ENCODE results near the gene GKN2.
"Not testable (repeated sequence)": the region's sequence is repeated elsewhere in the genome, so short reads cannot be mapped to it uniquely, and the experiment has no call there.

The GKN2 gene

GRCh38 chr2:68955432-68955831, 2.7 kb upstream of the GKN2 start:
- H3K36me3 ChIP-seq (ENCODE audit: control insufficient read depth in 1 of 2, insufficient read depth in 2 of 2, low read length in 2 of 2); H3K9me3 ChIP-seq (ENCODE audit: control insufficient read depth in 1 of 2, low read length in 2 of 2); H3K27me3 ChIP-seq (ENCODE audit: low read depth, low read length); H3K4me3 ChIP-seq (ENCODE audit: low read depth in 1 of 2, low read length in 2 of 2); H3K27ac ChIP-seq (ENCODE audit: low read length); H3K4me1 ChIP-seq (ENCODE audit: control insufficient read depth in 1 of 2, insufficient read depth in 2 of 2, low read length in 2 of 2): not testable (repeated sequence)

- H3K9me3 ChIP-seq (ENCODE audit: control insufficient read depth in 1 of 2, low read length in 2 of 2): no peaks in the 10 kb centered on the region
- H3K4me1 ChIP-seq (ENCODE audit: control insufficient read depth in 1 of 2, insufficient read depth in 2 of 2, low read length in 2 of 2): no peaks in the 10 kb centered on the region
- H3K36me3 ChIP-seq (ENCODE audit: control insufficient read depth in 1 of 2, insufficient read depth in 2 of 2, low read length in 2 of 2): no peaks in the 10 kb centered on the region
- H3K4me3 ChIP-seq (ENCODE audit: low read depth in 1 of 2, low read length in 2 of 2): no peak overlapping the region
- no peak overlapping the region for H3K27ac ChIP-seq (ENCODE audit: low read length)
- no peaks in the 10 kb centered on the region for H3K27me3 ChIP-seq (ENCODE audit: low read depth, low read length)
These were observed 794 bp downstream of the GKN2 start for GRCh38 chr2:68951899-68952298.

- H3K4me3 ChIP-seq (ENCODE audit: low read depth in 1 of 2, low read length in 2 of 2): no peak overlapping the region
- no peaks in the 10 kb centered on the region for H3K27me3 ChIP-seq (ENCODE audit: low read depth, low read length)
- no peaks in the 10 kb centered on the region for H3K36me3 ChIP-seq (ENCODE audit: control insufficient read depth in 1 of 2, insufficient read depth in 2 of 2, low read length in 2 of 2)
- H3K4me1 ChIP-seq (ENCODE audit: control insufficient read depth in 1 of 2, insufficient read depth in 2 of 2, low read length in 2 of 2): peaks cover 0 to 1% of the 10 kb centered on the region in 2 donors
- no peak overlapping the region for H3K27ac ChIP-seq (ENCODE audit: low read length)
- H3K9me3 ChIP-seq (ENCODE audit: control insufficient read depth in 1 of 2, low read length in 2 of 2): no peaks in the 10 kb centered on the region
These were observed 4.0 kb downstream of the GKN2 start for GRCh38 chr2:68948710-68949109.

- no peak overlapping the region for H3K27ac ChIP-seq (ENCODE audit: low read length)
- H3K9me3 ChIP-seq (ENCODE audit: control insufficient read depth in 1 of 2, low read length in 2 of 2): no peaks in the 10 kb centered on the region
- H3K27me3 ChIP-seq (ENCODE audit: low read depth, low read length): no peaks in the 10 kb centered on the region
- H3K4me3 ChIP-seq (ENCODE audit: low read depth in 1 of 2, low read length in 2 of 2): no peak overlapping the region
- H3K4me1 ChIP-seq (ENCODE audit: control insufficient read depth in 1 of 2, insufficient read depth in 2 of 2, low read length in 2 of 2): peaks cover 0 to 3% of the 10 kb centered on the region in 2 donors
- no peaks in the 10 kb centered on the region for H3K36me3 ChIP-seq (ENCODE audit: control insufficient read depth in 1 of 2, insufficient read depth in 2 of 2, low read length in 2 of 2)
These were observed 6.6 kb downstream of the GKN2 start for GRCh38 chr2:68946117-68946516.

- H3K36me3 ChIP-seq (ENCODE audit: control insufficient read depth in 1 of 2, insufficient read depth in 2 of 2, low read length in 2 of 2): no peaks in the 10 kb centered on the region
- H3K9me3 ChIP-seq (ENCODE audit: control insufficient read depth in 1 of 2, low read length in 2 of 2): no peaks in the 10 kb centered on the region
- H3K4me3 ChIP-seq (ENCODE audit: low read depth in 1 of 2, low read length in 2 of 2): no peak overlapping the region
- no peaks in the 10 kb centered on the region for H3K27me3 ChIP-seq (ENCODE audit: low read depth, low read length)
- no peak overlapping the region for H3K27ac ChIP-seq (ENCODE audit: low read length)
- H3K4me1 ChIP-seq (ENCODE audit: control insufficient read depth in 1 of 2, insufficient read depth in 2 of 2, low read length in 2 of 2): peaks cover 0 to 3% of the 10 kb centered on the region in 2 donors
These were observed 8.8 kb downstream of the GKN2 start for GRCh38 chr2:68943581-68944568.

GRCh38 chr2:68942827-68943226, 9.9 kb downstream of the GKN2 start:
- H3K27me3 ChIP-seq (ENCODE audit: low read depth, low read length): no peaks in the 10 kb centered on the region
- no peaks in the 10 kb centered on the region for H3K9me3 ChIP-seq (ENCODE audit: control insufficient read depth in 1 of 2, low read length in 2 of 2)
- no peaks in the 10 kb centered on the region for H3K36me3 ChIP-seq (ENCODE audit: control insufficient read depth in 1 of 2, insufficient read depth in 2 of 2, low read length in 2 of 2)
- no peak overlapping the region for H3K27ac ChIP-seq (ENCODE audit: low read length)
- peaks cover 0 to 3% of the 10 kb centered on the region in 2 donors for H3K4me1 ChIP-seq (ENCODE audit: control insufficient read depth in 1 of 2, insufficient read depth in 2 of 2, low read length in 2 of 2)
- no peak overlapping the region for H3K4me3 ChIP-seq (ENCODE audit: low read depth in 1 of 2, low read length in 2 of 2)

- no peak overlapping the region for H3K27ac ChIP-seq (ENCODE audit: low read length)
- no peaks in the 10 kb centered on the region for H3K27me3 ChIP-seq (ENCODE audit: low read depth, low read length)
- H3K4me1 ChIP-seq (ENCODE audit: control insufficient read depth in 1 of 2, insufficient read depth in 2 of 2, low read length in 2 of 2): peaks cover 7 to 9% of the 10 kb centered on the region in 2 donors
- H3K4me3 ChIP-seq (ENCODE audit: low read depth in 1 of 2, low read length in 2 of 2): no peak overlapping the region
- H3K36me3 ChIP-seq (ENCODE audit: control insufficient read depth in 1 of 2, insufficient read depth in 2 of 2, low read length in 2 of 2): no peaks in the 10 kb centered on the region
- H3K9me3 ChIP-seq (ENCODE audit: control insufficient read depth in 1 of 2, low read length in 2 of 2): no peaks in the 10 kb centered on the region
These were observed 12.3 kb downstream of the GKN2 start for GRCh38 chr2:68940369-68940768.

GRCh38 chr2:68939962-68940361, 12.7 kb downstream of the GKN2 start:
- Histone ChIP-seq H3K4me3 (ENCODE audit: low read depth in 1 of 2, low read length in 2 of 2) (no peak overlapping the region), H3K9me3 (ENCODE audit: control insufficient read depth in 1 of 2, low read length in 2 of 2) (no peaks in the 10 kb centered on the region), H3K27me3 (ENCODE audit: low read depth, low read length) (no peaks in the 10 kb centered on the region), H3K4me1 (ENCODE audit: control insufficient read depth in 1 of 2, insufficient read depth in 2 of 2, low read length in 2 of 2) (peaks cover 7 to 9% of the 10 kb centered on the region in 2 donors), H3K36me3 (ENCODE audit: control insufficient read depth in 1 of 2, insufficient read depth in 2 of 2, low read length in 2 of 2) (no peaks in the 10 kb centered on the region), H3K27ac (ENCODE audit: low read length) (no peak overlapping the region)

GRCh38 chr2:68938938-68939337, 13.8 kb downstream of the GKN2 start:
- H3K27ac ChIP-seq (ENCODE audit: low read length): no peak overlapping the region
- H3K36me3 ChIP-seq (ENCODE audit: control insufficient read depth in 1 of 2, insufficient read depth in 2 of 2, low read length in 2 of 2): no peaks in the 10 kb centered on the region
- no peak overlapping the region for H3K4me3 ChIP-seq (ENCODE audit: low read depth in 1 of 2, low read length in 2 of 2)
- peaks cover 7 to 9% of the 10 kb centered on the region in 2 donors for H3K4me1 ChIP-seq (ENCODE audit: control insufficient read depth in 1 of 2, insufficient read depth in 2 of 2, low read length in 2 of 2)
- H3K9me3 ChIP-seq (ENCODE audit: control insufficient read depth in 1 of 2, low read length in 2 of 2): no peaks in the 10 kb centered on the region
- H3K27me3 ChIP-seq (ENCODE audit: low read depth, low read length): no peaks in the 10 kb centered on the region

GRCh38 chr2:68937346-68938055, 15.2 kb downstream of the GKN2 start:
- H3K4me3 ChIP-seq (ENCODE audit: low read depth in 1 of 2, low read length in 2 of 2): no peak overlapping the region
- no peaks in the 10 kb centered on the region for H3K9me3 ChIP-seq (ENCODE audit: control insufficient read depth in 1 of 2, low read length in 2 of 2)
- H3K27ac ChIP-seq (ENCODE audit: low read length): no peak overlapping the region
- no peaks in the 10 kb centered on the region for H3K27me3 ChIP-seq (ENCODE audit: low read depth, low read length)
- no peaks in the 10 kb centered on the region for H3K36me3 ChIP-seq (ENCODE audit: control insufficient read depth in 1 of 2, insufficient read depth in 2 of 2, low read length in 2 of 2)
- peaks cover 6 to 7% of the 10 kb centered on the region in 2 donors for H3K4me1 ChIP-seq (ENCODE audit: control insufficient read depth in 1 of 2, insufficient read depth in 2 of 2, low read length in 2 of 2)

- no peaks in the 10 kb centered on the region for H3K9me3 ChIP-seq (ENCODE audit: control insufficient read depth in 1 of 2, low read length in 2 of 2)
- no peak overlapping the region for H3K4me3 ChIP-seq (ENCODE audit: low read depth in 1 of 2, low read length in 2 of 2)
- peaks cover 6 to 7% of the 10 kb centered on the region in 2 donors for H3K4me1 ChIP-seq (ENCODE audit: control insufficient read depth in 1 of 2, insufficient read depth in 2 of 2, low read length in 2 of 2)
- H3K27me3 ChIP-seq (ENCODE audit: low read depth, low read length): no peaks in the 10 kb centered on the region
- no peaks in the 10 kb centered on the region for H3K36me3 ChIP-seq (ENCODE audit: control insufficient read depth in 1 of 2, insufficient read depth in 2 of 2, low read length in 2 of 2)
- H3K27ac ChIP-seq (ENCODE audit: low read length): no peak overlapping the region
These were observed 15.8 kb downstream of the GKN2 start for GRCh38 chr2:68936889-68937288.

All from muscle layer of duodenum (tissue), 2 donors.